Measurements from ENCODE around the gene LCMT1. TPM values are rescaled to one million over a fixed set of nuclear protein-coding genes. Genes with fewer than 3 reads are reported as not detected.

Gene LCMT1
- total RNA-seq, 3 donors from 2014 or later: 26.9 to 38.3 (median 30.4) TPM

DNA sequence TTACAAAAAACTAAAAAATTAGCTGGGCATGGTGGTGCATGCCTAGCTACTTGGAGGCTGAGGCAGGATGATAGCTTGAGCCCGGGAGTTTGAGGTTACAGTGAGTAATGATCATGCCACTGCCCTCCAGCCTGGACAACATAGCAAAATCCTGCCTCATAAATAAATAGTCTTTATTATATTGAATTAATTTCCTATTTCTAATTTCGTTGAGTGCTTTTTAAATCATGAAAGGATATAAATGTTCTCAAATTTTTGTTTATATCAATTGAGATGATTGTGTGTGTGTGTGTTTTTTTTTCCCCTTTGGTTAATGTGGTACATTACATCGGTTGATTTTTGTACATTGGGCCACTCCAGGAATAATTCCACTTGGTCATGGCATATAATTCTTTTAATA, 73.2 kb downstream of the LCMT1 start:
- no peak for DNase-seq (ENCODE audit: low spot score in 2 of 2)
- intact Hi-C loops (cut with DNase I; ENCODE audit: low total_unique reads): no loop called here
- TF ChIP-seq POLR2AphosphoS5 (IDR thresholded peaks at IDR 0.05): no peak
- TF ChIP-seq, protein P1, sequence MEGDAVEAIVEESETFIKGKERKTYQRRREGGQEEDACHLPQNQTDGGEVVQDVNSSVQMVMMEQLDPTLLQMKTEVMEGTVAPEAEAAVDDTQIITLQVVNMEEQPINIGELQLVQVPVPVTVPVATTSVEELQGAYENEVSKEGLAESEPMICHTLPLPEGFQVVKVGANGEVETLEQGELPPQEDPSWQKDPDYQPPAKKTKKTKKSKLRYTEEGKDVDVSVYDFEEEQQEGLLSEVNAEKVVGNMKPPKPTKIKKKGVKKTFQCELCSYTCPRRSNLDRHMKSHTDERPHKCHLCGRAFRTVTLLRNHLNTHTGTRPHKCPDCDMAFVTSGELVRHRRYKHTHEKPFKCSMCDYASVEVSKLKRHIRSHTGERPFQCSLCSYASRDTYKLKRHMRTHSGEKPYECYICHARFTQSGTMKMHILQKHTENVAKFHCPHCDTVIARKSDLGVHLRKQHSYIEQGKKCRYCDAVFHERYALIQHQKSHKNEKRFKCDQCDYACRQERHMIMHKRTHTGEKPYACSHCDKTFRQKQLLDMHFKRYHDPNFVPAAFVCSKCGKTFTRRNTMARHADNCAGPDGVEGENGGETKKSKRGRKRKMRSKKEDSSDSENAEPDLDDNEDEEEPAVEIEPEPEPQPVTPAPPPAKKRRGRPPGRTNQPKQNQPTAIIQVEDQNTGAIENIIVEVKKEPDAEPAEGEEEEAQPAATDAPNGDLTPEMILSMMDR (IDR thresholded peaks at IDR 0.05): no peak
- no peak for TF ChIP-seq POLR2A (IDR thresholded peaks at IDR 0.05)
- H3K4me3 ChIP-seq: no peak overlapping the region
- H3K9me3 ChIP-seq: no peaks in the 10 kb centered on the region
- no peaks in the 10 kb centered on the region for H3K27me3 ChIP-seq
- no peak overlapping the region for H3K27ac ChIP-seq
- no peaks in the 10 kb centered on the region for H3K36me3 ChIP-seq
- no peaks in the 10 kb centered on the region for H3K4me1 ChIP-seq

DNA sequence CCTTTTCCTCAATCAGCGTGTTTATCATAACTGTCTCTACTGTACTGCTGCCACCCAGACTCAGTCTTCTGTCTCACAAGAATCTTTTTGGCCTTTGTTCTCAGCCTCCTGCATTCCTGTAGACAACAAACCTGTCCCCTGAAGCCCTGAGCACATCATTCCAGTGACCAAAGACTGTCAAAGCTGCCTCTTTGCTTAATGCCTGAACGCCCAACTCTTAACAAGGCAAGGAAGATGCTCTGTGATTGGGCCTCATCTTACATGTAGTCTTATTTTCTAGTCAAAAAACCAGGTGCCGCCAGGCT, 75.9 kb downstream of the LCMT1 start:
- no peaks in the 10 kb centered on the region for H3K4me1 ChIP-seq
- DNase-seq (ENCODE audit: low spot score in 2 of 2): no peak
- H3K27me3 ChIP-seq: no peaks in the 10 kb centered on the region
- no peak overlapping the region for H3K4me3 ChIP-seq
- H3K36me3 ChIP-seq: no peaks in the 10 kb centered on the region
- H3K9me3 ChIP-seq: no peaks in the 10 kb centered on the region
- intact Hi-C loops (cut with DNase I; ENCODE audit: low total_unique reads): no loop called here
- TF ChIP-seq, protein P1 (IDR thresholded peaks at IDR 0.05): no peak
- no peak for TF ChIP-seq POLR2AphosphoS5 (IDR thresholded peaks at IDR 0.05)
- no peak for TF ChIP-seq POLR2A (IDR thresholded peaks at IDR 0.05)
- H3K27ac ChIP-seq: no peak overlapping the region

GRCh38 chr16:25189305-25189704, 77.8 kb downstream of the LCMT1 start:
- intact Hi-C loops (cut with DNase I; ENCODE audit: low total_unique reads): no loop called here

DNA sequence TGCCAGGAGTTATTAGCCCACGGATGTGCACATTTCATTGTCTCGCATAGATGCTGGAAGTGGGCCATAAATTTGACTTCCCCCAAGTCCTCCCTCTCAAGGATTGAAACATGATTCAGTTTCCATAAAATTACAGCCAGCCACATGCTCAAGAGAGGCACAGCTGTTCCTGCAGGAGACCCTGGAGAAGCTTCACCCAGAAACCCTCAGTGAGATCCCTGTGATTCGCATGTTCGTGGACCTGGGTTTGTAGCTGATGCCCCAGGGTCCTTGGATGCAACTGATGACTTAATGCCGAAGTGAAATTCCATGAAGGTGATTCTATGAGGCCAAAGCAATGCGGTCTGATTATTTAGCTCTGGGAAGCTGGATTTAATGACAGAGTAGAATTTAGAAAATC, 80.6 kb downstream of the LCMT1 start:
- no peak for TF ChIP-seq POLR2AphosphoS5 (IDR thresholded peaks at IDR 0.05)
- TF ChIP-seq, protein P1 (IDR thresholded peaks at IDR 0.05): no peak
- TF ChIP-seq POLR2A (IDR thresholded peaks at IDR 0.05): no peak
- Histone ChIP-seq H3K27ac (no peak overlapping the region), H3K4me3 (no peak overlapping the region), H3K27me3 (no peaks in the 10 kb centered on the region), H3K4me1 (no peaks in the 10 kb centered on the region), H3K36me3 (no peaks in the 10 kb centered on the region), H3K9me3 (no peaks in the 10 kb centered on the region)
- no peak for DNase-seq (ENCODE audit: low spot score in 2 of 2)
- intact Hi-C loops (cut with DNase I; ENCODE audit: low total_unique reads): no loop called here

More at GRCh38 chr16:25189305-25189704, 77.8 kb downstream of the LCMT1 start:
- H3K27me3 ChIP-seq: no peaks in the 10 kb centered on the region
- no peaks in the 10 kb centered on the region for H3K4me1 ChIP-seq
- no peaks in the 10 kb centered on the region for H3K36me3 ChIP-seq
- TF ChIP-seq POLR2AphosphoS5 (IDR thresholded peaks at IDR 0.05): no peak
- TF ChIP-seq, protein P1 (IDR thresholded peaks at IDR 0.05): no peak
- TF ChIP-seq POLR2A (IDR thresholded peaks at IDR 0.05): no peak
- no peak overlapping the region for H3K4me3 ChIP-seq
- no peak overlapping the region for H3K27ac ChIP-seq
- no peaks in the 10 kb centered on the region for H3K9me3 ChIP-seq
- DNase-seq (ENCODE audit: low spot score in 2 of 2): no peak

- H3K9me3 ChIP-seq: no peaks in the 10 kb centered on the region
- no peaks in the 10 kb centered on the region for H3K4me1 ChIP-seq
- intact Hi-C loops (cut with DNase I; ENCODE audit: low total_unique reads): no loop called here
- no peak for DNase-seq (ENCODE audit: low spot score in 2 of 2)
- TF ChIP-seq POLR2A (IDR thresholded peaks at IDR 0.05): no peak
- no peak for TF ChIP-seq POLR2AphosphoS5 (IDR thresholded peaks at IDR 0.05)
- TF ChIP-seq, protein P1 (IDR thresholded peaks at IDR 0.05): no peak
- H3K27me3 ChIP-seq: no peaks in the 10 kb centered on the region
- H3K4me3 ChIP-seq: no peak overlapping the region
- H3K27ac ChIP-seq: no peak overlapping the region
- H3K36me3 ChIP-seq: no peaks in the 10 kb centered on the region
Observed at GRCh38 chr16:25194273-25194878, 82.8 kb downstream of the LCMT1 start.

Data from breast epithelium (tissue), 4 donors.